CD4-positive, alpha-beta T cell (primary cell): ENCODE measurements around the gene HK1. TPM values are rescaled to one million over a fixed set of nuclear protein-coding genes. Genes with fewer than 3 reads are reported as not detected.

Experiments used
- ATAC-seq: fragments of 200-7000 bp; cut with Tn5 transposase; one replicate; pipeline ENCODE4 v1.10.0; 2022; ENCODE audit warnings: mild to moderate bottlenecking; ENCODE audit not compliant: poor library complexity
- CTCF ChIA-PET: fragments of 350-600 bp; sonication (Branson Sonifier 250); formaldehyde crosslinking; loops from one replicate; lab custom pipeline; 2021; ENCODE audit warnings: antibody characterized with exemption, inconsistent platforms; lab: Charles Lee
- POLR2A ChIA-PET: fragments of 350-600 bp; sonication (Branson Sonifier 250); formaldehyde crosslinking; loops from one replicate; lab custom pipeline; 2021; ENCODE audit warnings: antibody characterized with exemption, inconsistent platforms; lab: Charles Lee
- DNase-seq, 14 experiments: peaks; one replicate each; pipeline ENCODE4 v3.0.0-alpha.2; 2013 to 2020; ENCODE audit warnings: mixed read lengths in 2 of 14
- H3K27ac ChIP-seq, 2 donors: one replicate each; pipeline versions ENCODE4 v1.5.1 to v1.7.0; 2013; ENCODE audit warnings: low read length in 2 of 2, low read depth in 1 of 2, mild to moderate bottlenecking in 1 of 2
- H3K27me3 ChIP-seq, 2 experiments: 1 replicate in 1 of 2; 2 replicates in 1 of 2; pipeline versions ENCODE4 v1.6.1 to v1.7.0; 2013; ENCODE audit warnings: low read length in 2 of 2, control low read depth in 1 of 2, mild to moderate bottlenecking in 1 of 2, moderate library complexity in 1 of 2; ENCODE audit not compliant: insufficient read depth in 2 of 2, control insufficient read depth in 1 of 2
- H3K36me3 ChIP-seq: one replicate; pipeline ENCODE4 v1.6.1; 2013; ENCODE audit warnings: low read length, control low read depth; ENCODE audit not compliant: insufficient read depth
- H3K4me1 ChIP-seq: one replicate; pipeline ENCODE4 v1.6.1; 2013; ENCODE audit warnings: low read length, control low read depth; ENCODE audit not compliant: insufficient read depth
- H3K4me3 ChIP-seq: one replicate; pipeline ENCODE4 v1.5.1; 2013; ENCODE audit warnings: mild to moderate bottlenecking, low read length, moderate library complexity
- H3K9me3 ChIP-seq, 2 experiments: 1 replicate in 1 of 2; 2 replicates in 1 of 2; pipeline versions ENCODE4 v1.6.1 to v1.7.0; 2013; ENCODE audit warnings: low read length in 2 of 2, mild to moderate bottlenecking in 2 of 2, control low read depth in 1 of 2, moderate library complexity in 1 of 2; ENCODE audit not compliant: control insufficient read depth in 1 of 2, insufficient read depth in 1 of 2
- H3K27ac Mint-ChIP-seq: one replicate; pipeline ENCODE4 v1.8.0; 2020; ENCODE audit warnings: mixed read lengths
- H3K27me3 Mint-ChIP-seq: one replicate; pipeline ENCODE4 v1.8.0; 2021; ENCODE audit warnings: mixed read lengths
- H3K36me3 Mint-ChIP-seq: one replicate; pipeline ENCODE4 v1.8.0; 2021; ENCODE audit warnings: low read depth, mixed read lengths
- H3K4me1 Mint-ChIP-seq: one replicate; pipeline ENCODE4 v1.8.0; 2021; ENCODE audit warnings: low read depth, mixed read lengths
- H3K4me3 Mint-ChIP-seq: one replicate; pipeline ENCODE4 v1.8.0; 2020; ENCODE audit warnings: mild to moderate bottlenecking, mixed read lengths
- H3K9me3 Mint-ChIP-seq: one replicate; pipeline ENCODE4 v1.8.0; 2020; ENCODE audit warnings: mixed read lengths
- CTCF ChIP-seq: fragments of 200-600 bp; IDR thresholded peaks from one replicate; pipeline ENCODE4 v1.8.0; 2022; ENCODE audit warnings: antibody characterized with exemption, mild to moderate bottlenecking
- intact Hi-C, 2 experiments: fragments of 100-400 bp; cut with DNase I in 1 of 2; cut with micrococcal nuclease in 1 of 2; formaldehyde crosslinking; loops; one replicate each; pipeline versions ENCODE4 v1.15.1 to v1.9.0; 2023 to 2025; cut with DNase I, micrococcal nuclease
- total RNA-seq, 174 experiments: library from RNA in 2 of 174; stranded (reverse) in 2 of 174; gene quantifications; one replicate each; pipeline ENCODE4 v1.2.3 and lab custom pipeline; 2021 to 2026

HK1 gene
- total RNA-seq, 2 experiments from 2014 or later, result 45.6 to 48.1 TPM

- intact Hi-C loops, result loop anchor here in 1 of 2 experiments (2.0 kb wide), 1 partner anchor 15 kb away; no protein-coding TSS in a partner anchor
- Histone ChIP-seq H3K27ac (peak overlapping the region in 1 of 2 donors; percentile 22), H3K4me1 (peaks cover 53% of the 10 kb centered on the region), H3K36me3 (peaks cover 31% of the 10 kb centered on the region), H3K27me3 (no peaks in the 10 kb centered on the region), H3K9me3 (no peaks in the 10 kb centered on the region), H3K4me3 (no peak overlapping the region)
- DNase-seq (no peak), ATAC-seq (no peak)
- Mint-ChIP-seq H3K4me1 (peaks cover 86% of the 10 kb centered on the region), H3K27ac (peak overlapping the region; percentile 55), H3K27me3 (no peaks in the 10 kb centered on the region), H3K9me3 (no peaks in the 10 kb centered on the region), H3K4me3 (no peak overlapping the region), H3K36me3 (peaks cover 18% of the 10 kb centered on the region)
- TF ChIP-seq CTCF, result no peak
- ChIA-PET CTCF (no interaction called here), POLR2A (no interaction called here)
These were observed 51.5 kb downstream of the HK1 start for GRCh38 chr10:69329721-69330178.

- Histone ChIP-seq H3K36me3 (peaks cover 31% of the 10 kb centered on the region), H3K27me3 (no peaks in the 10 kb centered on the region), H3K27ac (no peak overlapping the region), H3K4me3 (no peak overlapping the region), H3K4me1 (peaks cover 55% of the 10 kb centered on the region), H3K9me3 (no peaks in the 10 kb centered on the region)
- H3K9me3 Mint-ChIP-seq, result no peaks in the 10 kb centered on the region
- intact Hi-C loops, result no loop called here
- ChIA-PET POLR2A (interaction anchor here (1.0 kb wide), 1 partner anchor 13 kb away, joined by 3 read pairs; no protein-coding TSS in a partner anchor), CTCF (no interaction called here)
- peaks cover 22% of the 10 kb centered on the region for H3K36me3 Mint-ChIP-seq
- ATAC-seq (no peak), DNase-seq (no peak)
- no peak overlapping the region for H3K27ac Mint-ChIP-seq
- peaks cover 90% of the 10 kb centered on the region for H3K4me1 Mint-ChIP-seq
- H3K27me3 Mint-ChIP-seq, result no peaks in the 10 kb centered on the region
- H3K4me3 Mint-ChIP-seq, result no peak overlapping the region
- no peak for TF ChIP-seq CTCF
These were observed 52.9 kb downstream of the HK1 start for GRCh38 chr10:69331161-69331560.

- H3K9me3 ChIP-seq, result no peaks in the 10 kb centered on the region
- H3K4me3 ChIP-seq, result no peak overlapping the region
- no peaks in the 10 kb centered on the region for H3K27me3 ChIP-seq
- Mint-ChIP-seq H3K4me1 (peaks cover 83% of the 10 kb centered on the region), H3K36me3 (peaks cover 22% of the 10 kb centered on the region), H3K27me3 (no peaks in the 10 kb centered on the region), H3K9me3 (no peaks in the 10 kb centered on the region), H3K4me3 (no peak overlapping the region), H3K27ac (peak overlapping the region; percentile 58)
- no peak for DNase-seq
- H3K36me3 ChIP-seq, result peaks cover 31% of the 10 kb centered on the region
- intact Hi-C loops, result loop anchor here in 1 of 2 experiments (2.0 kb wide), 1 partner anchor 16 kb away; no protein-coding TSS in a partner anchor
- ChIA-PET POLR2A (interaction anchor here (1.3 kb wide), 1 partner anchor 8 kb away, joined by 3 read pairs; no protein-coding TSS in a partner anchor), CTCF (no interaction called here)
- TF ChIP-seq CTCF, result no peak
- ATAC-seq, result no peak
- peaks cover 60% of the 10 kb centered on the region for H3K4me1 ChIP-seq
- no peak overlapping the region for H3K27ac ChIP-seq
These were observed 54.1 kb downstream of the HK1 start for GRCh38 chr10:69332278-69333010.
